AG04450 (cell line): ENCODE measurements around the gene FAM168A. TPM values are rescaled to one million over a fixed set of nuclear protein-coding genes. Genes with fewer than 3 reads are reported as not detected.

Experiments used
- CTCF ChIA-PET: fragments of 300-600, 350-600 bp; formaldehyde crosslinking; extraction: SDS; loops from one replicate; lab custom pipeline; 2022; ENCODE audit warnings: antibody characterized with exemption, inconsistent platforms; lab: Charles Lee
- POLR2A ChIA-PET: fragments of 350-600 bp; formaldehyde crosslinking; extraction: SDS; loops from one replicate; lab custom pipeline; 2021; ENCODE audit warnings: antibody characterized with exemption, inconsistent platforms; lab: Yijun Ruan, JAX
- DNase-seq: peaks from one replicate; pipeline ENCODE4 v3.0.0-alpha.2; 2011; ENCODE audit warnings: low read depth, low spot score
- H3K27ac ChIP-seq: one replicate; pipeline ENCODE4 v1.5.1; 2012; ENCODE audit warnings: low read depth, low read length, control low read depth
- H3K27me3 ChIP-seq: one replicate; pipeline ENCODE4 v1.6.0; 2012; ENCODE audit warnings: low read length; ENCODE audit not compliant: control insufficient read depth, insufficient read depth
- H3K4me3 ChIP-seq: 2 replicates; pipeline ENCODE4 v1.5.1; 2011; ENCODE audit warnings: mild to moderate bottlenecking, low read depth, low read length, control low read depth
- H3K9me3 ChIP-seq: 2 replicates; pipeline ENCODE4 v1.5.1; 2012; ENCODE audit warnings: low read length; ENCODE audit not compliant: control insufficient read depth, insufficient read depth
- polyA plus RNA-seq: library from polyadenylated mRNA; depleted of rRNA; stranded (reverse); fragments of >200 nt; gene quantifications from 2 replicates; pipeline ENCODE4 v1.2.3, GENCODE V29; 2011
- TF ChIP-seq, protein P1 (sequence below): IDR thresholded peaks from 2 replicates; pipeline ENCODE4 v1.5.1; 2011; ENCODE audit warnings: low read depth, low read length, control low read depth, inconsistent platforms

FAM168A gene
- polyA plus RNA-seq, 1 experiment: 21.3 TPM

DNA sequence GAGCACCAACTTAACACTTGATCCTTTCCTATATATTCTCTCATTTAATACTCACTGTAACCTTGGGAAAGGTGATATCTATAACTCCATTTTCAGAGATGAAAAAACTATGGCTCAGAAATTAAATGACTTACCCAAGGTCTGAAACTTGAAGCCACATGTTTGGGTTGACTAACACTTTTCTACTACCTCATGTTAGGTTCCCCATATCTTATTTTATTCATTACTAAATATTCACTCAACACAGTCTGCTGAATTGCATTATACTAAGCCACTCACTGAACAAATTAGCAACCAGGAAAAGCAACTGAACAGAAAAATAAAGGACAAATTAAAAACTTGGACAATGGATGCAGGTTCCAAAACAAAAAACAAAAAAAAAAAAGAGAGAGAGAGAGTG, 59.9 kb downstream of the FAM168A start:
- Histone ChIP-seq H3K4me3 (no peak overlapping the region), H3K27me3 (no peaks in the 10 kb centered on the region), H3K27ac (no peak overlapping the region), H3K9me3 (no peaks in the 10 kb centered on the region)
- TF ChIP-seq, protein P1, sequence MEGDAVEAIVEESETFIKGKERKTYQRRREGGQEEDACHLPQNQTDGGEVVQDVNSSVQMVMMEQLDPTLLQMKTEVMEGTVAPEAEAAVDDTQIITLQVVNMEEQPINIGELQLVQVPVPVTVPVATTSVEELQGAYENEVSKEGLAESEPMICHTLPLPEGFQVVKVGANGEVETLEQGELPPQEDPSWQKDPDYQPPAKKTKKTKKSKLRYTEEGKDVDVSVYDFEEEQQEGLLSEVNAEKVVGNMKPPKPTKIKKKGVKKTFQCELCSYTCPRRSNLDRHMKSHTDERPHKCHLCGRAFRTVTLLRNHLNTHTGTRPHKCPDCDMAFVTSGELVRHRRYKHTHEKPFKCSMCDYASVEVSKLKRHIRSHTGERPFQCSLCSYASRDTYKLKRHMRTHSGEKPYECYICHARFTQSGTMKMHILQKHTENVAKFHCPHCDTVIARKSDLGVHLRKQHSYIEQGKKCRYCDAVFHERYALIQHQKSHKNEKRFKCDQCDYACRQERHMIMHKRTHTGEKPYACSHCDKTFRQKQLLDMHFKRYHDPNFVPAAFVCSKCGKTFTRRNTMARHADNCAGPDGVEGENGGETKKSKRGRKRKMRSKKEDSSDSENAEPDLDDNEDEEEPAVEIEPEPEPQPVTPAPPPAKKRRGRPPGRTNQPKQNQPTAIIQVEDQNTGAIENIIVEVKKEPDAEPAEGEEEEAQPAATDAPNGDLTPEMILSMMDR: no peak
- ChIA-PET CTCF (interaction anchor here (0.8 to 2.0 kb wide), 2 partner anchors 59 to 88 kb away, joined by 3 to 8 read pairs; no protein-coding TSS in a partner anchor), POLR2A (no interaction called here)
- DNase-seq: no peak

DNA sequence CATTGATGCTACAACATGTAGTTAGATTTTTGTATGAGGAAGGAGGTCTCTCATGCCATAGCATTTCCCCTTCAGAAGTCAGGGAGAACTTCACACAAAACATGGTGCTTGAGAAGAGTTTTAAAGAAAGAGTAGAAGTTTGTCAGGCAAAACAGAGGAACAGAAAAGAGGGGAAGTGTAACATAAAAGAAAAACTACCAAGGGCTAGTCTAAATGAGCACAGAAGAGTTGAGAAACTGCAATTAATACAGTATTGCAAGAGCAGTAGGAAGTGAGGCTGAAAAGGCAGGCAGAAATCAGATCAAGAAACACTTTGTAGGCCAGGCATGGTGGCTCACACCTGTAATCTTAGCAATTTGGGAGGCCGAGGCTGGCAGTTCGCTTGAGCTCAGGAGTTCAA, 61.0 kb downstream of the FAM168A start:
- Histone ChIP-seq H3K27me3 (no peaks in the 10 kb centered on the region), H3K9me3 (no peaks in the 10 kb centered on the region), H3K27ac (no peak overlapping the region), H3K4me3 (no peak overlapping the region)
- DNase-seq: no peak
- CTCF ChIA-PET: interaction anchor here (0.8 kb wide), 1 partner anchor 89 kb away, joined by 3 read pairs; no protein-coding TSS in a partner anchor
- POLR2A ChIA-PET: no interaction called here
- TF ChIP-seq, protein P1: no peak

DNA sequence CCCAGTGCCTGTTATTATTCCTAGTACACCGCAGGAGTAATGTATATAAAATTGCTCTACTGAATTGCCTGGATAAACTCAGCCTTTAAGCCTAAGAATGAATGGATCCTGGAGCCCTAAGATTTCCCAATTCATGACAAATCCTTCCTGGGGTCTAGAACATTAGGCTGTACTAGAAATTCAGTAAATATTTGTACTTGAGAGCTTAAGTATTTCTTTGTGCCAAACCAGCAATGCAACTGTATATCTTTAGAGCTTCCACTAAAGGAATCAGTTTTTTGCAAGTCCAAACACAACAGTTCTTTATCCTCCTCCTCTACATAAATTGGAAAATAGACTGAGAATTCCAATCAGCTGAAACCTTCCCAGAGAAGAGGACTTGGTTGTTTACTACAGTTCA, 65.6 kb downstream of the FAM168A start:
- no peak overlapping the region for H3K4me3 ChIP-seq
- ChIA-PET CTCF (interaction anchor here (0.8 to 4.1 kb wide), 5 partner anchors 11 to 181 kb away, joined by 5 to 20 read pairs (median 6); no protein-coding TSS in a partner anchor), POLR2A (interaction anchor here (0.8 to 1.2 kb wide), 2 partner anchors 45 to 65 kb away, joined by 3 to 4 read pairs; no protein-coding TSS in a partner anchor)
- TF ChIP-seq, protein P1: no peak
- no peak overlapping the region for H3K27ac ChIP-seq
- no peaks in the 10 kb centered on the region for H3K9me3 ChIP-seq
- H3K27me3 ChIP-seq: no peaks in the 10 kb centered on the region
- peak; percentile 66 for DNase-seq

DNA sequence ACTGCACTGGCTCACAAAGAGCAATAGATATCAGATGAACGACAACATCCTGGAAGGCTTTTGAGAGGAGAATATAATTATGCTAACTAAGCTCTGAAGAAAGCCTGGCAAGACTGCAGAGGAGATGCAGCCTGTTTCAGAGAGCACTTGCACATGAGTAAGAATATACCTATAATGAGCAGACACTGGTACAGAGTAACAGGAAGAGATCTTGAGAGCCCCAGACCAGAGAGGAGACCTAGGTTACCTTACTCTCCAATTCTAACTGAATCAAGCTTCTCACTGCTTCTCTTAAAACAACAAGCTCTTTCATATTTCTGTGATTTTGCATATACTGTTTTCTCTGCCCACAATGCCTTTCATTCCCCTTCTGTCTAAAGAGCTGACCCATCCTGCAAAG, 66.5 kb downstream of the FAM168A start:
- TF ChIP-seq, protein P1: no peak
- ChIA-PET CTCF (interaction anchor here (0.7 to 4.1 kb wide), 6 partner anchors 50 to 376 kb away, joined by 3 to 20 read pairs (median 6); no protein-coding TSS in a partner anchor), POLR2A (interaction anchor here (0.7 to 1.2 kb wide), 2 partner anchors 12 to 46 kb away, joined by 4 to 6 read pairs; no protein-coding TSS in a partner anchor)
- Histone ChIP-seq H3K9me3 (no peaks in the 10 kb centered on the region), H3K4me3 (no peak overlapping the region), H3K27ac (no peak overlapping the region), H3K27me3 (no peaks in the 10 kb centered on the region)
- no peak for DNase-seq

DNA sequence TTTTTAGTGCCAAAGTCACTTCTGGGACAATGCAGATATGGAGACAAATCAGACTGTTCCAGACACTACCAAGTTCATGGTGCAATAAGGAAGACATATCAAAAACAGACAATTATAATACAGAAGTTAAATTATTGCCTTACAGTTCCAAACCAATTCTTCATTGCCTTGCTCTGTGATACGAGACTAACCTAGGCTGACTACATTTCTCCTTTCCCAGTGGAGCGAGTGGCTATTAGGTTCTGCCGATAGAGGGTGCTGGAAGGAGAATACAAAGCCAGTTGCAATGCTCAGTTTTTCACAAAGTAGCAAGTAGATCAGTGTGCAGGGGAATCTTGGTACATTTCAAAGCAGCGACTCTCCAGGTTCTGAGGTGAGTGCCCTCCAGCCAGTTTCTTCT, 67.8 kb downstream of the FAM168A start:
- CTCF ChIA-PET: interaction anchor here (4.1 kb wide), 1 partner anchor 51 kb away, joined by 20 read pairs; no protein-coding TSS in a partner anchor
- Histone ChIP-seq H3K9me3 (no peaks in the 10 kb centered on the region), H3K27me3 (no peaks in the 10 kb centered on the region), H3K27ac (no peak overlapping the region), H3K4me3 (no peak overlapping the region)
- TF ChIP-seq, protein P1: peak; percentile 29; the same call in 1 of the 2 replicates
- no peak for DNase-seq
- POLR2A ChIA-PET: no interaction called here
